Measurements from ENCODE around the gene PLA2G6.
A peak's percentile ranks its signal among the peaks of the same experiment; 100 is the strongest.

Gene PLA2G6

GRCh38 chr22:38071421-38072321 is 110.0 kb downstream of the PLA2G6 start:
- Histone ChIP-seq H3K9me3 (ENCODE audit: insufficient read depth, low read depth, low read length) (no peaks in the 10 kb centered on the region), H3K4me3 (ENCODE audit: low read depth, low read length) (no peak overlapping the region), H2AK5ac (ENCODE audit: low read length) (no peak overlapping the region), H2BK12ac (ENCODE audit: low read length) (no peak overlapping the region), H4K8ac (ENCODE audit: low read depth, low read length) (no peak overlapping the region), H3K36me3 (ENCODE audit: control insufficient read depth in 1 of 2, insufficient read depth in 2 of 2, low read length in 2 of 2) (peaks cover 57 to 71% of the 10 kb centered on the region in 2 experiments), H2BK120ac (ENCODE audit: insufficient read depth, low read length, poor library complexity) (no peak overlapping the region), H3K4ac (ENCODE audit: low read depth, low read length) (no peak overlapping the region), H3K14ac (ENCODE audit: low read length) (no peak overlapping the region), H3K27me3 (ENCODE audit: insufficient read depth, low read length) (no peaks in the 10 kb centered on the region), H4K12ac (ENCODE audit: low read depth, low read length) (no peak overlapping the region), H2BK5ac (ENCODE audit: low read depth, low read length, poor library complexity) (no peak overlapping the region), H3K9ac (ENCODE audit: low read length) (no peak overlapping the region), H3K4me1 (ENCODE audit: control insufficient read depth in 1 of 2, insufficient read depth in 2 of 2, low read length in 2 of 2) (no peaks in the 10 kb centered on the region), H3K79me1 (ENCODE audit: low read length) (no peaks in the 10 kb centered on the region), H3K4me2 (ENCODE audit: low read length) (no peak overlapping the region), H3K23ac (ENCODE audit: low read length) (no peak overlapping the region), H3K79me2 (ENCODE audit: control insufficient read depth, insufficient read depth, low read length, poor library complexity) (no peaks in the 10 kb centered on the region), H2AFZ (ENCODE audit: insufficient read depth, low read length, poor library complexity) (no peak overlapping the region), H3K27ac (ENCODE audit: low read depth, low read length) (no peak overlapping the region), H4K91ac (ENCODE audit: low read depth, low read length) (no peak overlapping the region), H3K18ac (ENCODE audit: low read length) (no peak overlapping the region)
- WGBS (ENCODE audit: extremely low coverage, insufficient coverage, insufficient read length), result no CpG with 5 or more reads among the region's 22 CpGs
- no peak for DNase-seq

DNA sequence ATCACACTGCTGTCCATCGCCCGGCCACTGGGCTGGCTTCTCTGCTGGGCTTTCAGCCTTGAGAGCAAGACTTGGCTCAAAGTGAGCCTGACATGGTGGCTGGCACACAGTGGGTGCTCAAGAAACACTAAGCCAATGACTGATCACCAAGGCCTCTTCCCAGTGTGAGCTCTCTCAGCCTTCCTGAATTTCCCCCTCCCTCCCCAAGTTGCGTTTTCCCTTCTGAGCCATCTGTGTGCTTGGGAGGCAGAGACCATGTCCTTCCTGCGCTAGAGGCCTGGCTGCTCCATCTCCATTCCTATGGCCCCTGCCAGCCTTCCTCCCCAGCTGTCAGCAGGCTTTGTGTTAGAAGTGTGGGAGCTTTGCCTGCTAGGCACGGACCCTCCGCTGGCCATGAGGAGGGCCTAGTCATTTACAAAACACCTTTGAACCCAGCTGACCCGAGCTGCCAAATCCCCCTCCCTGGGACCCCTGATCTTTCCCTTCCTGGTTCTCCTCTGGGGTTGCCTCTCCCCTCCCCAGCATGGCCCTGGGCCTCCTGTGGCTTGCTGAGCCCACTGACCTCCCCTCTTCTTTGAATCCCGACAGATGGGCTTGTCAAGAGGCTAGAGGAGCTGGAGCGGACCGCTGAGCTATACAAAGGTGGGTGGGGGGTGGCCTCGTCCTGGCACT is 111.2 kb downstream of the PLA2G6 start:
- no peak overlapping the region for H4K91ac ChIP-seq (ENCODE audit: low read depth, low read length)
- no peak overlapping the region for H3K27ac ChIP-seq (ENCODE audit: low read depth, low read length)
- no peaks in the 10 kb centered on the region for H3K9me3 ChIP-seq (ENCODE audit: insufficient read depth, low read depth, low read length)
- no peaks in the 10 kb centered on the region for H3K27me3 ChIP-seq (ENCODE audit: insufficient read depth, low read length)
- no peak overlapping the region for H2AFZ ChIP-seq (ENCODE audit: insufficient read depth, low read length, poor library complexity)
- H3K4ac ChIP-seq (ENCODE audit: low read depth, low read length), result no peak overlapping the region
- no peak overlapping the region for H3K18ac ChIP-seq (ENCODE audit: low read length)
- H3K36me3 ChIP-seq (ENCODE audit: control insufficient read depth in 1 of 2, insufficient read depth in 2 of 2, low read length in 2 of 2), result peaks cover 70 to 80% of the 10 kb centered on the region in 2 experiments
- peak overlapping the region; percentile 19 for H3K9ac ChIP-seq (ENCODE audit: low read length)
- no peak overlapping the region for H3K4me2 ChIP-seq (ENCODE audit: low read length)
- H3K4me3 ChIP-seq (ENCODE audit: low read depth, low read length), result peak overlapping the region; percentile 10
- H2AK5ac ChIP-seq (ENCODE audit: low read length), result no peak overlapping the region
- no peak overlapping the region for H4K12ac ChIP-seq (ENCODE audit: low read depth, low read length)
- no peak overlapping the region for H2BK5ac ChIP-seq (ENCODE audit: low read depth, low read length, poor library complexity)
- H4K8ac ChIP-seq (ENCODE audit: low read depth, low read length), result no peak overlapping the region
- no CpG with 5 or more reads among the region's 11 CpGs for WGBS (ENCODE audit: extremely low coverage, insufficient coverage, insufficient read length)
- H3K79me1 ChIP-seq (ENCODE audit: low read length), result no peaks in the 10 kb centered on the region
- H3K14ac ChIP-seq (ENCODE audit: low read length), result no peak overlapping the region
- no peak for DNase-seq
- H2BK120ac ChIP-seq (ENCODE audit: insufficient read depth, low read length, poor library complexity), result no peak overlapping the region
- no peak overlapping the region for H2BK12ac ChIP-seq (ENCODE audit: low read length)
- no peaks in the 10 kb centered on the region for H3K4me1 ChIP-seq (ENCODE audit: control insufficient read depth in 1 of 2, insufficient read depth in 2 of 2, low read length in 2 of 2)
- H3K79me2 ChIP-seq (ENCODE audit: control insufficient read depth, insufficient read depth, low read length, poor library complexity), result no peaks in the 10 kb centered on the region
- no peak overlapping the region for H3K23ac ChIP-seq (ENCODE audit: low read length)

GRCh38 chr22:38069372-38070249 is 112.0 kb downstream of the PLA2G6 start:
- no peak overlapping the region for H2AK5ac ChIP-seq (ENCODE audit: low read length)
- no peak overlapping the region for H3K27ac ChIP-seq (ENCODE audit: low read depth, low read length)
- no peak overlapping the region for H2BK120ac ChIP-seq (ENCODE audit: insufficient read depth, low read length, poor library complexity)
- no peak overlapping the region for H2BK12ac ChIP-seq (ENCODE audit: low read length)
- H3K4me3 ChIP-seq (ENCODE audit: low read depth, low read length), result peak overlapping the region; percentile 10
- no peak overlapping the region for H4K91ac ChIP-seq (ENCODE audit: low read depth, low read length)
- no peak overlapping the region for H4K12ac ChIP-seq (ENCODE audit: low read depth, low read length)
- H3K9ac ChIP-seq (ENCODE audit: low read length), result no peak overlapping the region
- no peak overlapping the region for H3K23ac ChIP-seq (ENCODE audit: low read length)
- WGBS (ENCODE audit: extremely low coverage, insufficient coverage, insufficient read length), result no CpG with 5 or more reads among the region's 21 CpGs
- H2BK5ac ChIP-seq (ENCODE audit: low read depth, low read length, poor library complexity), result no peak overlapping the region
- no peak overlapping the region for H4K8ac ChIP-seq (ENCODE audit: low read depth, low read length)
- H3K79me2 ChIP-seq (ENCODE audit: control insufficient read depth, insufficient read depth, low read length, poor library complexity), result no peaks in the 10 kb centered on the region
- peaks cover 73 to 81% of the 10 kb centered on the region in 2 experiments for H3K36me3 ChIP-seq (ENCODE audit: control insufficient read depth in 1 of 2, insufficient read depth in 2 of 2, low read length in 2 of 2)
- no peaks in the 10 kb centered on the region for H3K79me1 ChIP-seq (ENCODE audit: low read length)
- no peak overlapping the region for H3K4ac ChIP-seq (ENCODE audit: low read depth, low read length)
- H2AFZ ChIP-seq (ENCODE audit: insufficient read depth, low read length, poor library complexity), result no peak overlapping the region
- H3K9me3 ChIP-seq (ENCODE audit: insufficient read depth, low read depth, low read length), result no peaks in the 10 kb centered on the region
- no peaks in the 10 kb centered on the region for H3K27me3 ChIP-seq (ENCODE audit: insufficient read depth, low read length)
- H3K4me1 ChIP-seq (ENCODE audit: control insufficient read depth in 1 of 2, insufficient read depth in 2 of 2, low read length in 2 of 2), result no peaks in the 10 kb centered on the region
- no peak overlapping the region for H3K14ac ChIP-seq (ENCODE audit: low read length)
- no peak for DNase-seq
- no peak overlapping the region for H3K4me2 ChIP-seq (ENCODE audit: low read length)
- no peak overlapping the region for H3K18ac ChIP-seq (ENCODE audit: low read length)

DNA sequence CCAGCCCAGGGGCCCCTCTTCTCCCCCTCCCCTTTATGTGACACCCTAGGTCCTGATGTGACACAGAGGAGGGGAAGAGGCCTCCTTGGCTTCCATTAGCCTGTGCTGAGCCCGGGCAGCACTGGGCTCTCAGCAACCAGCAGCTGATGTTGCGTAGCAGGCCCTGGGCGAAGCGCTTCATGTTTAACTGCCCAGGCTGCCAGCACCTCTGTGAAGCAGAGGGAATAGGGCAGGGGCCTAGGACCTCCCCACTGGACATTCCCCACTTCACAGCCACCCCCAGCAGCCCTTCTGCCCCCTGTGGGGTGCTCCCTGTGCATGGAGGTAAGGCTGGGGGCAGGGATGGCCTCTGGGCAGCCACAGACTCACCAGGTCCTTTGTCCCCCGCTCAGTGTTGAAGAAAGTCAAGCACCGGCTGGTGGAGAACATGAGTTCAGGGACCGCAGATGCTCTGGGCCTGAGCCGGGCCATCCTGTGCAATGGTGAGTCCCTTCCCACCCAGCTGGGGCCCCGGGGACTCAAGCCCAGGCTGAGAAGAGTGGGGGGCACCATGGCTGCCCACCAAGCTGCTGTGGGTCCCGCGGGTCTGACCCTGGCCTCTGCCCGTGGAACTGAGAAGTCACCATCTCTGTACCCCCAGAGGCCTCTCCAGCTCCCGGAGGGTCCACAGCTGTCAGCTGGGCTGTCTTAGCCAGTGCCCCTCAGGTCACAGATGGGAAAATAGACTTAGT is 112.8 kb downstream of the PLA2G6 start:
- Histone ChIP-seq H3K4me2 (ENCODE audit: low read length) (no peak overlapping the region), H4K91ac (ENCODE audit: low read depth, low read length) (no peak overlapping the region)
- no CpG with 5 or more reads among the region's 13 CpGs for WGBS (ENCODE audit: extremely low coverage, insufficient coverage, insufficient read length)

More for the DNA sequence above, 112.8 kb downstream of the PLA2G6 start:
- Histone ChIP-seq H3K36me3 (ENCODE audit: control insufficient read depth in 1 of 2, insufficient read depth in 2 of 2, low read length in 2 of 2) (peaks cover 68 to 77% of the 10 kb centered on the region in 2 experiments), H3K9ac (ENCODE audit: low read length) (no peak overlapping the region), H3K4me1 (ENCODE audit: control insufficient read depth in 1 of 2, insufficient read depth in 2 of 2, low read length in 2 of 2) (no peaks in the 10 kb centered on the region), H3K79me1 (ENCODE audit: low read length) (no peaks in the 10 kb centered on the region), H2BK5ac (ENCODE audit: low read depth, low read length, poor library complexity) (no peak overlapping the region), H3K9me3 (ENCODE audit: insufficient read depth, low read depth, low read length) (no peaks in the 10 kb centered on the region), H2BK120ac (ENCODE audit: insufficient read depth, low read length, poor library complexity) (no peak overlapping the region), H3K27me3 (ENCODE audit: insufficient read depth, low read length) (no peaks in the 10 kb centered on the region), H2AK5ac (ENCODE audit: low read length) (no peak overlapping the region), H3K18ac (ENCODE audit: low read length) (no peak overlapping the region), H3K79me2 (ENCODE audit: control insufficient read depth, insufficient read depth, low read length, poor library complexity) (no peaks in the 10 kb centered on the region), H3K4me3 (ENCODE audit: low read depth, low read length) (no peak overlapping the region), H4K8ac (ENCODE audit: low read depth, low read length) (no peak overlapping the region), H4K12ac (ENCODE audit: low read depth, low read length) (no peak overlapping the region), H2AFZ (ENCODE audit: insufficient read depth, low read length, poor library complexity) (no peak overlapping the region), H2BK12ac (ENCODE audit: low read length) (no peak overlapping the region), H3K27ac (ENCODE audit: low read depth, low read length) (no peak overlapping the region), H3K14ac (ENCODE audit: low read length) (no peak overlapping the region), H3K4ac (ENCODE audit: low read depth, low read length) (no peak overlapping the region), H3K23ac (ENCODE audit: low read length) (no peak overlapping the region)
- no peak for DNase-seq
